Left lung (tissue), 10 donors: ENCODE measurements around the gene OTOF. TPM values are rescaled to one million over a fixed set of nuclear protein-coding genes. Genes with fewer than 3 reads are reported as not detected.

Experiments used
- ATAC-seq: fragments of 200-7000 bp; cut with Tn5 transposase; one replicate; pipeline ENCODE4 v1.9.1; 2020; ENCODE audit warnings: moderate library complexity
- DNase-seq, 4 donors: peaks; one replicate each; pipeline ENCODE4 v3.0.0-alpha.2; 2013 to 2020
- H3K27ac ChIP-seq, 2 donors: fragments of 200-600 bp; sonication (generic) in 1 of 2; one replicate each; pipeline versions ENCODE4 v1.5.0 to v1.8.0; 2020 to 2021
- H3K27me3 ChIP-seq, 2 donors: fragments of 200-600 bp; sonication (generic) in 1 of 2; one replicate each; pipeline versions ENCODE4 v1.5.0 to v1.8.0; 2020 to 2021
- H3K36me3 ChIP-seq, 2 donors: fragments of 200-600 bp; sonication (generic) in 1 of 2; one replicate each; pipeline versions ENCODE4 v1.5.0 to v1.8.0; 2020 to 2021
- H3K4me1 ChIP-seq, 2 donors: fragments of 200-600 bp; one replicate each; pipeline ENCODE4 v1.8.0; 2021
- H3K4me3 ChIP-seq, 2 donors: fragments of 200-600 bp; sonication (generic) in 1 of 2; one replicate each; pipeline versions ENCODE4 v1.5.0 to v1.8.0; 2020 to 2021; ENCODE audit warnings: mild to moderate bottlenecking in 1 of 2
- H3K9me3 ChIP-seq, 2 donors: fragments of 200-600 bp; sonication (generic) in 1 of 2; one replicate each; pipeline versions ENCODE4 v1.5.0 to v1.8.0; 2020 to 2021
- intact Hi-C, 2 donors: fragments of 100-400 bp; cut with DNase I; formaldehyde crosslinking; loops; one replicate each; pipeline versions ENCODE4 v1.11.2 to v1.14.2; 2022
- polyA plus RNA-seq, 6 donors: library from polyadenylated mRNA; unstranded; fragments of 120-200 nt; gene quantifications; one replicate each; pipeline ENCODE4 v1.2.1, GENCODE V29; 2013; ENCODE audit not compliant: insufficient read length in 6 of 6
- total RNA-seq, 2 donors: library from RNA; stranded (reverse); fragmentation: NEBNext Ultra II Directional; extraction: Animal tissue kit (Norgen Biotek cat#: 25700); gene quantifications; one replicate each; pipeline ENCODE4 v1.2.1, GENCODE V29; 2021
- TF ChIP-seq, protein P1 (sequence below), 2 donors: fragments of 200-600 bp; sonication (generic) in 1 of 2; IDR thresholded peaks; one replicate each; pipeline versions ENCODE4 v1.5.0 to v1.8.0; 2021; ENCODE audit warnings: antibody characterized with exemption in 2 of 2
- donor health status: DM: no; HTN: yes; CAD: no.
- donor health status: DM: no; HTN: no; CAD: no.

The OTOF gene
- total and polyA plus RNA-seq, 8 donors, result 0.03 to 0.20 (median 0.10) TPM; not detected in 1

DNA sequence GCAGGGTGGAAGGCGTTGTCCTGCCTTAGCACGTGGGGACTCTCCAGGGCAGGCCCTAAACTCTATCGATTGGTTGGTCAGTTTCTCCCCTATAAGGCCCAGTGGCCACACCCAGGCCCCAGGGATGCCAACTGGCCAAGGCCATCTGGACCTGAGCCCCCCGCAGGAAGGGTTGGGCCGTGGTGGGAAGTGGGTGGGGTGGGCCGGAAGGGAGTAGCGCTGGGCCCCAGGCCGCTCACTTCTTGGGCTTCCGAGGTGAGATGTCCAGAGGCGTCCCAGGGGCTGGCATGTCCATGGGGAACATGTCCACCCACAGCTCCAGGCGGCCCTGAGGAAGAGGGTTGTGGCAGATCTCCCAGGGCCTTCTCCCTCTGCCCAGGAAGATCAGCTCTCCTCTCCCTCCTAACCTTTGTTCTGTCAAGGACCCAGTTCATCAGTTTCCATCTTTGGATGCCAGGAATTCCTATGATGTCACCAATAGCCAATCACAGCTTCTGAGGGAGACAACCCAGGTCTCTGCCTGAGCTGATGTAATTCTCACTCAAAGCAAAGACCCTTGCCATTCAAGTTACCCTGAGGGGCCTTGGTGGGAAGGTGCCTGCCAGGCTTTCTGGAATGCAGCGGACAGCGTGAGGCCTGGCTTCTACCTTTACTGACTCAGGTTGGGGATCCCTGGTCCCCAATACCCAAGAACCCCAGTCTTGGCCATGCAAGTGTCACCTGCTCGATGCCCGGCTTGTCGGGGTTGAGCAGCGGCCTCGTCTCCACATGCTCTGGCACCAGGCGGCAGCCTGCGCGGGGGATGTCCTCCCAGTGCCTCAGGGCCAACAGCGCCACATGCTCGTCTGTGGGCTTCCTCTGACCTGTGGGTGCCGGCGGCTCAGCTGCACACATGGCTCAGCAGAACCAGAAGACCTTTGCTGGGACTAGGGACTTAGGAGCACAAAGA is 14.4 kb downstream of the OTOF start:
- DNase-seq (peak in 1 of 4 donors; percentile 22), ATAC-seq (no peak)
- peaks cover 0 to 3% of the 10 kb centered on the region in 2 donors for H3K4me1 ChIP-seq
- no peak overlapping the region for H3K4me3 ChIP-seq
- H3K27me3 ChIP-seq, result no peaks in the 10 kb centered on the region
- no peak overlapping the region for H3K27ac ChIP-seq
- H3K36me3 ChIP-seq, result no peaks in the 10 kb centered on the region
- no peaks in the 10 kb centered on the region for H3K9me3 ChIP-seq
- TF ChIP-seq, protein P1, sequence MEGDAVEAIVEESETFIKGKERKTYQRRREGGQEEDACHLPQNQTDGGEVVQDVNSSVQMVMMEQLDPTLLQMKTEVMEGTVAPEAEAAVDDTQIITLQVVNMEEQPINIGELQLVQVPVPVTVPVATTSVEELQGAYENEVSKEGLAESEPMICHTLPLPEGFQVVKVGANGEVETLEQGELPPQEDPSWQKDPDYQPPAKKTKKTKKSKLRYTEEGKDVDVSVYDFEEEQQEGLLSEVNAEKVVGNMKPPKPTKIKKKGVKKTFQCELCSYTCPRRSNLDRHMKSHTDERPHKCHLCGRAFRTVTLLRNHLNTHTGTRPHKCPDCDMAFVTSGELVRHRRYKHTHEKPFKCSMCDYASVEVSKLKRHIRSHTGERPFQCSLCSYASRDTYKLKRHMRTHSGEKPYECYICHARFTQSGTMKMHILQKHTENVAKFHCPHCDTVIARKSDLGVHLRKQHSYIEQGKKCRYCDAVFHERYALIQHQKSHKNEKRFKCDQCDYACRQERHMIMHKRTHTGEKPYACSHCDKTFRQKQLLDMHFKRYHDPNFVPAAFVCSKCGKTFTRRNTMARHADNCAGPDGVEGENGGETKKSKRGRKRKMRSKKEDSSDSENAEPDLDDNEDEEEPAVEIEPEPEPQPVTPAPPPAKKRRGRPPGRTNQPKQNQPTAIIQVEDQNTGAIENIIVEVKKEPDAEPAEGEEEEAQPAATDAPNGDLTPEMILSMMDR (IDR thresholded peaks at IDR 0.05), result no peak
- intact Hi-C loops, result no loop called here

DNA sequence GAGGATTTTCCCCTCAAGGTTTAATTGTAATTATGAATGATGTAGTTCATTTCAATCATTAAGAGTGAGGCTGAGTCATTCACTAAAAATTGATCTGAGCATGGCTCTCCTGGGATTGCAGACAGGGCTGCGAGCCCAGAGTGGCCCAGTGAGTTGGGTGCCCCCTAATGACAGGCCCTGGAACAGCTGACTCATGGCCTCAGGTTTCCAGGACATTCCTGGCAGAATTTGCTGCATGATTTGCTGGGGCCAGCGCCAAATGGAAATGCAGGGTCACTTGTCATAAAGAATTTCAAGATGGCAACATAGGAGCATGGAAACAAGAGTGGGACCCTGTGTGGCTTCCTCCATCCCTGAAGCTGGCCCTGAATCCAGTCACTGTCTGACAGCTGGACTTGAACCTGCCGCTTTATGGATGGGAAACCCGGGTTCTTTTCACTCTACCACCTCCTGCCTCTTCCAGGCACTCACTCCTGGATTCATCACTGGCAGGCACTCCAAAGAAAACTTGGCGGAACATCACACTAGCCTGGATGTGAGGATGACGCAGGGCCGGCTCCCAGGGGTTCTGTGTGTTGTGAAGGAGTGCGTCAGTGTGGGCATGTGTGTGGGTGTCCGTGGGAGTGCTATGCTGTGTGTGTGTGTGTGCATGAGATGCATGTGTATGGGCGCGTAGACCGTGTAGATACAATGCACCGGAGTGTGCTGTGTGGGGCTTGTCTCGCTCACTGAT is 15.2 kb downstream of the OTOF start:
- ATAC-seq, result peak; percentile 67
- DNase-seq, result peak in 1 of 4 donors; percentile 37
- peaks cover 0 to 3% of the 10 kb centered on the region in 2 donors for H3K4me1 ChIP-seq
- H3K27ac ChIP-seq, result no peak overlapping the region
- H3K36me3 ChIP-seq, result no peaks in the 10 kb centered on the region
- H3K27me3 ChIP-seq, result no peaks in the 10 kb centered on the region
- TF ChIP-seq, protein P1 (IDR thresholded peaks at IDR 0.05), result peak; percentile 15 to 29
- H3K4me3 ChIP-seq, result no peak overlapping the region
- intact Hi-C loops, result no loop called here
- H3K9me3 ChIP-seq, result no peaks in the 10 kb centered on the region

DNA sequence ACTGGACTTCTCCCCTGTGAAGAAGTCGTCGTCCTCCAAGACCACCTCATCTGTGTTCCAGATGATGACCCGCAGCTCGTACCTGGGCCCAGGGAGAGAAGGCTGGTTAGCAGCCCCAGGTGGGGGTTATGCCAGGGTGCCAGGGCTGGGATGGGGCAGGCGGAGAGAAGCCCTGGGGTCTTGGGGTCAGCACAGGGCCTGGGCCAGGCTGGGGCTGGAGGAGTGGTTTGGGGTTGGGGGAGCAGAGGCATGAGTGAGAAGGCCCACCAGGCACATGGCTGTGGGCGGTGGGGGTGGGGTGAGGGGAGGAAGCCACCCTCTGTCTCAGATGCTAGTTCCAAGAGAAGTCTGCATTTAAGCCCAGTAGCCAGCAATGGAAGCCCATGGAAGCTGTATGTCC is 15.8 kb downstream of the OTOF start:
- intact Hi-C loops, result no loop called here
- no peak overlapping the region for H3K27ac ChIP-seq
- peaks cover 0 to 4% of the 10 kb centered on the region in 2 donors for H3K4me1 ChIP-seq
- ATAC-seq (no peak), DNase-seq (peak in 1 of 4 donors; percentile 26)
- H3K27me3 ChIP-seq, result no peaks in the 10 kb centered on the region
- H3K9me3 ChIP-seq, result no peaks in the 10 kb centered on the region
- TF ChIP-seq, protein P1 (IDR thresholded peaks at IDR 0.05), result no peak
- H3K36me3 ChIP-seq, result no peaks in the 10 kb centered on the region
- H3K4me3 ChIP-seq, result no peak overlapping the region

DNA sequence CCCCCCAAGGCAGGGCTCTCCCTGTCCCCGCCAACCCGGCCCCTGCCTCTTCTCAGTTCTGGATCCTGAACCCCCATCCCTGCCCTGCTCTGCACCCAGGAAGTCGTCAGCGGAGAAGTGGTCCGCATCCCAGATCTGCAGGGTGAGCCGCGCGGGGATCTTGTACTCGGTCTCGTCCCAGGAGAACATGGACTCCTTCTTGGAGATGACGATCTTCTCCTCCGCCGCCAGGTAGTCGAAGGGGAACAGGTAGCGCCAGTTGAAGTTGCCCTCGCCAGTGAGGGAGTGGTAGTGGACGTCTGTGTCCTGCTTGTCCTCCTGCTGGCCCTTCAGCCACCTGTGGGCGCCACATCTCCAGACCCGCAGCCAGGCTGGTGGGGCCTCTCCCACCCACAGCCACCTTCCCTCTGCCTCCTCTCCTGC is 16.3 kb downstream of the OTOF start:
- no peak overlapping the region for H3K4me3 ChIP-seq
- ATAC-seq (no peak), DNase-seq (peak in 1 of 4 donors; percentile 28)
- intact Hi-C loops, result no loop called here
- H3K27me3 ChIP-seq, result no peaks in the 10 kb centered on the region
- H3K36me3 ChIP-seq, result no peaks in the 10 kb centered on the region
- no peak overlapping the region for H3K27ac ChIP-seq
- TF ChIP-seq, protein P1 (IDR thresholded peaks at IDR 0.05), result no peak
- peaks cover 0 to 8% of the 10 kb centered on the region in 2 donors for H3K4me1 ChIP-seq
- H3K9me3 ChIP-seq, result no peaks in the 10 kb centered on the region

DNA sequence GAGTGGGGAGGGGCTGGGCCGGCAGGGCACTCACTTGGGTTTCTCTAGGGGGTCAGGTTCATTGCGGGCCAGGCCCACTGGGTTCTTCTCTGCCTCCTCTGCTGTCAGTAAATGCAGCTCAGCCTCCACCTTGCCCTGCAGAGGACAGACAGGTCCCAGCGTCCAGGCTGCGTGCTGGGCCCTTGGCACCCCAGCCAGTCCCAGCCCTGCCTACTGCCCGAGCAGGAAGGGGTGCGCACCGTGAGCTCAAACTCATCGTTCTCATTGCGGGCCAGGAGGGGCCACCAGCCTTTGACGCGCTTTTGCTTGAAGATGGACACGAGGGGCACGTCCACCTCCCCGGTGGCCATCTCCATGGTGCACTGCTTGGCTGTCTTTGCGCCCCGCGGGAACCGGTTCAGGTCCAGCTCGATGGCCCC is 17.3 kb downstream of the OTOF start:
- H3K27me3 ChIP-seq, result no peaks in the 10 kb centered on the region
- ATAC-seq (no peak), DNase-seq (peak in 1 of 4 donors; percentile 15)
- H3K4me1 ChIP-seq, result peaks cover 0 to 18% of the 10 kb centered on the region in 2 donors
- no peaks in the 10 kb centered on the region for H3K36me3 ChIP-seq
- intact Hi-C loops, result no loop called here
- no peak overlapping the region for H3K4me3 ChIP-seq
- H3K9me3 ChIP-seq, result no peaks in the 10 kb centered on the region
- no peak overlapping the region for H3K27ac ChIP-seq
- TF ChIP-seq, protein P1 (IDR thresholded peaks at IDR 0.05), result no peak
